Natural killer cell treated with Interleukin-12 subunit alpha and Interleukin-12 subunit beta and Interleukin-15 and Interleukin-18, amount 100 ng/mL, for 72 hours (primary cell): ENCODE data around the gene ZNHIT2. TPM values are rescaled to one million over a fixed set of nuclear protein-coding genes. Genes with fewer than 3 reads are reported as not detected.
A peak's percentile ranks its signal among the peaks of the same experiment; 100 is the strongest.

Source experiments
- ATAC-seq, 2 donors: fragments of 150-1000 bp; cut with Tn5 transposase in 1 of 2; sonication (Bioruptor Pico), chemical (Tn5 transposase) in 1 of 2; 2 replicates each; pipeline ENCODE4 v1.10.0; 2021
- DNase-seq: peaks from one replicate; pipeline ENCODE4 v3.0.0; 2022; ENCODE audit warnings: low spot score
- H3K27ac Mint-ChIP-seq, 2 donors: 1 replicate in 1 of 2; 2 replicates in 1 of 2; pipeline ENCODE4 v1.8.0; 2022; ENCODE audit warnings: mixed read lengths in 2 of 2, mild to moderate bottlenecking in 1 of 2, moderate library complexity in 1 of 2
- H3K27me3 Mint-ChIP-seq, 2 donors: 1 replicate in 1 of 2; 2 replicates in 1 of 2; pipeline ENCODE4 v1.8.0; 2022; ENCODE audit warnings: mixed read lengths in 2 of 2
- H3K36me3 Mint-ChIP-seq: one replicate; pipeline ENCODE4 v1.8.0; 2022; ENCODE audit warnings: mixed read lengths
- H3K4me1 Mint-ChIP-seq, 2 donors: 1 replicate in 1 of 2; 2 replicates in 1 of 2; pipeline ENCODE4 v1.8.0; 2022; ENCODE audit warnings: low read depth in 2 of 2, mixed read lengths in 2 of 2, mild to moderate bottlenecking in 1 of 2
- H3K4me3 Mint-ChIP-seq: one replicate; pipeline ENCODE4 v1.8.0; 2022; ENCODE audit warnings: mixed read lengths
- H3K9me3 Mint-ChIP-seq: 2 replicates; pipeline ENCODE4 v1.8.0; 2022; ENCODE audit warnings: mixed read lengths
- total RNA-seq, 2 donors: library from RNA; stranded (reverse); gene quantifications; one replicate each; pipeline ENCODE4 v1.2.3, GENCODE V29; 2022

ZNHIT2 gene
- total RNA-seq, 2 donors from 2014 or later: 9.8 to 23.7 TPM

DNA sequence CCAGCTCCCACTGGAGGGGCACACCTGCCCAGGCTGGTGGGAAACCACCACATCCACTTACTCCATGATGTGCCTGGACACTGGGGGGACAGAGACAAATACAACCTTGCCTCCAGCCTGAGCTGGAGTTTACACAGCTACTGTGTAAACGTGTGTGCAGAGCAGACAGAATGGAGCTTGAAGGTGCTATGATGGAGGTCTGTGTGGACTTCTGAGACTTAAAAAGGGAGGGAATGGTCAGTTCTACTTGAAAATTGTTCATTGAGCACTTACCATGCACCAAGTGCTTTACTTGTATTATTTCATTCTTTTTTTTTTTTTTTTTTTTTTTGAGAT is 44.9 kb downstream of the ZNHIT2 start:
- peaks cover 0 to 3% of the 10 kb centered on the region in 2 donors for H3K4me1 Mint-ChIP-seq
- ATAC-seq (no peak), DNase-seq (no peak)

DNA sequence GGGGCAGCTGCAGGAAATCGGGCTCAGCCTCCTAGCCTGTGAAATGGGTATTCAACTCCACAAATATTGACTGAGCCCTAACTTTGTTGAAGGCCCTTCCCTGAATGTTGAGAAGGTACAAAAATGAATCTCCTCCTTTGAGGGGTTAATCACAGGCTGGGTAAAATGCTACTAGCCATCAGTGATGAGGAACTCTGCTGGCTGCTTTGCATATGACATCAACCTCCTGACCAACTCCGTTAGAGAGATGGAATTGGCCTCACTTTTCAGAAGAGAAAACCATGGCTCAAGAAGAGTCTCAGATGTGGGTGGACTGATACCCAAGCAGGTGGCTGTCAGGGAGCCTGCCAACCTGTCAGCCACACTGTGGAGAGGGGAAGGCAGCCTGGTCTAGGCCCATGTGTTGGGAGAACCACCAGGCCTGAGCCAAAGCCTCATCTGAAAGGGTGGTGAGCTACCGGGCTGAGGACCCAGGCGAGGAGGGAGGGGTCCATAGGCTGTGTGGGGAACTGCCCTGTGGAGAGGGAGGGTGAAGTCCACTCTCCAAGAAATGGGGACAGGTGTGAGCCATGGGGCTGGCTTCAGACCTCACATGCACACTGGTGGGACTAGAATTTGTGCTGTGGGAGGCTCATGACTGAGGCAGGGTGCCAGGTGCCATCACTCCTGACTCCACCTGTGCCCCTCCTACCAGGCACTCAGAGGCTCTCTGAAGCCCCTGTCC is 45.4 kb downstream of the ZNHIT2 start:
- no peaks in the 10 kb centered on the region for H3K36me3 Mint-ChIP-seq
- peak in 1 of 2 donors; percentile 25 for ATAC-seq
- no peak overlapping the region for H3K27ac Mint-ChIP-seq
- no peak for DNase-seq
- no peak overlapping the region for H3K4me3 Mint-ChIP-seq
- H3K4me1 Mint-ChIP-seq: no peaks in the 10 kb centered on the region
- H3K27me3 Mint-ChIP-seq: no peaks in the 10 kb centered on the region
- H3K9me3 Mint-ChIP-seq: no peaks in the 10 kb centered on the region

More for the DNA sequence above, 44.9 kb downstream of the ZNHIT2 start:
- Mint-ChIP-seq H3K36me3 (no peaks in the 10 kb centered on the region), H3K27me3 (no peaks in the 10 kb centered on the region), H3K4me3 (no peak overlapping the region), H3K27ac (no peak overlapping the region), H3K9me3 (no peaks in the 10 kb centered on the region)

DNA sequence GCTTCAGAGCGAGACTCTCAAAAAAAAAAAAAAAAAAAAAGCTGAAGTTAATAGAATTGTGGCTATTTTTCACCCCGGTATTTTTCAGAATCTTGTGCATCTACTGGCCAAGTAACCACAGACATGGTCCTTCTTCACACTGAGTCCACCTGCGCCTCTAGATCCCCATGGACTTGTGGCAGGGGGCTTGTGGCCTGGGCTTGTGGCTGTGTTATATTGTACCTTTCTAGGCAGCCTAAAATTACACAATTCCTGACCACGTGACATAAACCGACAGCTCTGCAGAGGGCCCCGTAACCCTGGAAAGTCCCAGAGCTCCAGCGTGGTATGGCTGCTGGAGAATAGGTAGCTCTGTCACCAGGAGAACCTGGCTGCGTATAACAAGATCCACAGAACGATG is 48.3 kb downstream of the ZNHIT2 start:
- no peak overlapping the region for H3K27ac Mint-ChIP-seq
- DNase-seq (no peak), ATAC-seq (no peak)
- no peaks in the 10 kb centered on the region for H3K4me1 Mint-ChIP-seq
- no peaks in the 10 kb centered on the region for H3K36me3 Mint-ChIP-seq
- no peak overlapping the region for H3K4me3 Mint-ChIP-seq
- H3K9me3 Mint-ChIP-seq: no peaks in the 10 kb centered on the region
- no peaks in the 10 kb centered on the region for H3K27me3 Mint-ChIP-seq

DNA sequence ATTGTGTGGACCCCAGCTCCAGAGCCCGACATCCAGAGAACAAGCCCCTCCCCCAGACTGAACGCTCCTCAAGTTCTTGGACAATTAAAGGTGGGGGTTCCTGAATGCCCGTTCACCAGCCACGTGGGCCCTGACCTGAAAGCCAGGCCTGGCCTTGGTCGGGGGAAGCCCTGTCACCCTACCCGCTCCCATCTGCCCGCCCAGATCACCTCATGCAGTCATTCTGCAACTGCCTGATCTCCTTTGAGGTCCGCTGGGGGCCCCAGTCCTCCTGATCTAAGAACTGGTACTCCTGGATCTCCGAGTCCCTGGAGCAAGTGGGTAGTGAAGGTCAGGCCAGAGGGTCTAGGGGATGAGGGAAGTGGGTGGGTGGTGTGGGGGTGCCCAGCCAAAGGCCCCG is 50.1 kb downstream of the ZNHIT2 start:
- Mint-ChIP-seq H3K36me3 (no peaks in the 10 kb centered on the region), H3K27ac (no peak overlapping the region), H3K4me1 (no peaks in the 10 kb centered on the region), H3K9me3 (no peaks in the 10 kb centered on the region), H3K4me3 (no peak overlapping the region), H3K27me3 (peaks cover 0 to under 1% of the 10 kb centered on the region in 2 donors)
- DNase-seq (no peak), ATAC-seq (no peak)

DNA sequence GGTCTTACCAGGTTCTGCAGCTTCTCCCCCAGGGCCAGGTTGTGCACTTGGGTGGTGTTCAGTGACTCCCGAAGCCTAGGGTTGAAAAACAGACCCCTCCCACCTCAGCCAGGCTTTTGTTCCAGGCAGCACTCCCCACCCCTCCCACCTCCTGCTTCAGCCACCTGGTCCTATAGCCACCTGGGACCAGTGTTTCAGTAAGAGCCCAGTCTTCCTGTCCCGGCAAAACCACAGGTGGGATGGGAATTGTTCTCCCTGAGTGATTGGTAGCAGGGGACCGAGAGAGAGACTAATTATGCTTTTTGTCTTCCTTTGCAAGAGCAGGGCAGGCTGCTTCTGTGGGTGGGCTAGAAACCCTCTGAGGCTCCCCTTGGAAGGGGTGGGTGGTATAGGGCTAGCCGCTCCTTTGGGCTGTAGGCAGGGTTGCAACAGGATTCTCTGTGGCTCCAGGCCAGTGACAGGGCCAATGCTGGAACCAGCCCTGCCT is 50.7 kb downstream of the ZNHIT2 start:
- ATAC-seq (no peak), DNase-seq (no peak)
- Mint-ChIP-seq H3K4me3 (no peak overlapping the region), H3K4me1 (no peaks in the 10 kb centered on the region), H3K27ac (no peak overlapping the region), H3K9me3 (no peaks in the 10 kb centered on the region), H3K36me3 (no peaks in the 10 kb centered on the region), H3K27me3 (peaks cover 0 to 4% of the 10 kb centered on the region in 2 donors)

Other genes with a start within 250 kb of the ZNHIT2 start
- 100 to 1,000 TPM; 202 to 235 TPM for gene EHD1, start 239.1 kb downstream of the ZNHIT2 start, total RNA-seq
- gene ATG2A, start 200.5 kb downstream of the ZNHIT2 start, total RNA-seq: 10 to 100 TPM; 24.1 to 31.9 TPM
- 10 to 100 TPM; 32.6 to 35.6 TPM for gene PPP2R5B, start 193.0 kb downstream of the ZNHIT2 start, total RNA-seq
- not detected for gene GPHA2, start 181.8 kb downstream of the ZNHIT2 start, total RNA-seq
- not detected for gene MAJIN, start 145.6 kb downstream of the ZNHIT2 start, total RNA-seq
- not detected for gene BATF2, start 120.7 kb downstream of the ZNHIT2 start, total RNA-seq
- gene ARL2, start 103.5 kb downstream of the ZNHIT2 start, total RNA-seq: 10 to 100 TPM; 29.4 to 50.5 TPM
- gene SNX15, start 90.3 kb downstream of the ZNHIT2 start, total RNA-seq: 10 to 100 TPM; 14.1 to 28.2 TPM
- 10 to 100 TPM in 1 of 2 donors, 1 to 10 TPM in 1; 7.6 to 18.5 TPM for gene SAC3D1, start 76.5 kb downstream of the ZNHIT2 start, total RNA-seq
- 10 to 100 TPM; 14.2 to 34.7 TPM for gene NAALADL1, start 59.1 kb downstream of the ZNHIT2 start, total RNA-seq
- gene CDCA5, start 33.7 kb downstream of the ZNHIT2 start, total RNA-seq: 100 to 1,000 TPM in 1 of 2 donors, 10 to 100 TPM in 1; 59.2 to 140 TPM
- gene ZFPL1, start 33.5 kb downstream of the ZNHIT2 start, total RNA-seq: 10 to 100 TPM; 34.1 to 36.5 TPM
- gene VPS51, start 21.5 kb downstream of the ZNHIT2 start, total RNA-seq: 100 to 1,000 TPM; 132 to 149 TPM
- 10 to 100 TPM; 18.6 to 30.7 TPM for gene TM7SF2, start 5.8 kb downstream of the ZNHIT2 start, total RNA-seq
- 100 to 1,000 TPM; 681 to 986 TPM for gene FAU, start 4.4 kb upstream of the ZNHIT2 start, total RNA-seq
- gene MRPL49, start 4.6 kb upstream of the ZNHIT2 start, total RNA-seq: 10 to 100 TPM; 77.8 to 80.4 TPM
- gene SYVN1, start 16.8 kb upstream of the ZNHIT2 start, total RNA-seq: 10 to 100 TPM; 78.8 to 80.1 TPM
- gene SPDYC, start 52.5 kb upstream of the ZNHIT2 start, total RNA-seq: not detected
- gene CAPN1, start 64.2 kb upstream of the ZNHIT2 start, total RNA-seq: 100 to 1,000 TPM; 141 to 146 TPM
- 10 to 100 TPM; 56.8 to 80.9 TPM for gene POLA2, start 144.3 kb upstream of the ZNHIT2 start, total RNA-seq
- 1 to 10 TPM in 1 of 2 donors, not detected in 1; 1.7 TPM for gene CDC42EP2, start 197.2 kb upstream of the ZNHIT2 start, total RNA-seq
- 10 to 100 TPM; 61.8 to 82.5 TPM for gene DPF2, start 216.2 kb upstream of the ZNHIT2 start, total RNA-seq
- gene TIGD3, start 237.1 kb upstream of the ZNHIT2 start, total RNA-seq: 1 to 10 TPM in 1 of 2 donors, under 1 TPM in 1; 0.59 to 1.3 TPM